K562 (cell line): ENCODE results near the gene SNX27. TPM values are rescaled to one million over a fixed set of nuclear protein-coding genes. Genes with fewer than 3 reads are reported as not detected.

Source experiments
- IFI16 ChIP-seq: fragments of 250-450 bp; sonication (Bioruptor Pico); IDR thresholded peaks from 2 replicates; pipeline ENCODE4 v2.1.2; 2022; ENCODE audit warnings: mild to moderate bottlenecking, inconsistent platforms
- MCM2 ChIP-seq: fragments of 450-650 bp; IDR thresholded peaks from 2 replicates; pipeline ENCODE4 v1.6.1; 2017; ENCODE audit warnings: low read depth, mild to moderate bottlenecking
- MLLT1 ChIP-seq, 2 experiments: fragments of 450-650 bp; IDR thresholded peaks; 2 replicates each; pipeline ENCODE4 v1.6.1; 2016
- POU5F1 ChIP-seq: fragments of 150-350 bp; IDR thresholded peaks from 2 replicates; pipeline ENCODE4 v1.6.1; 2014; ENCODE audit warnings: borderline replicate concordance, low read length, low read depth, mild to moderate bottlenecking; ENCODE audit not compliant: partially characterized antibody
- RB1 ChIP-seq: fragments of 450-650 bp; IDR thresholded peaks from 2 replicates; pipeline ENCODE4 v1.6.1; 2017; ENCODE audit warnings: low read depth, mild to moderate bottlenecking
- ZBTB12 ChIP-seq: fragments of 250-450 bp; sonication (Bioruptor Pico); IDR thresholded peaks from 2 replicates; pipeline ENCODE4 v1.4.0; 2020
- ZNF253 ChIP-seq: fragments of 250-450 bp; sonication (Bioruptor Pico); conservative IDR thresholded peaks from 2 replicates; pipeline ENCODE4 v1.6.1; 2021; ENCODE audit warnings: mild to moderate bottlenecking
- ZNF518B ChIP-seq: fragments of 250-450 bp; sonication (Bioruptor Pico); IDR thresholded peaks from 2 replicates; pipeline ENCODE4 v1.5.0; 2021; ENCODE audit warnings: mild to moderate bottlenecking, moderate library complexity
- polyA plus RNA-seq, 8 experiments: library from polyadenylated mRNA; depleted of rRNA in 4 of 8; stranded (reverse) in 5 of 8; unstranded in 3 of 8; fragments of >200 nt; fragmentation: Nextera tagmentation in 2 of 8; fragmentation: Illumina TruSeq in 1 of 8; extraction: Ambion mirVana in 2 of 8; extraction: Trizol in 1 of 8; gene quantifications; 2 replicates each; pipeline versions ENCODE4 v1.2.1 to v1.2.3, GENCODE V29; 2011 to 2014; ENCODE audit warnings: inconsistent platforms in 1 of 8, missing spikeins in 1 of 8
- total RNA-seq, 7 experiments: library from RNA; depleted of rRNA in 6 of 7; stranded (reverse); fragments of >200 nt in 6 of 7; fragmentation: Illumina TruSeq in 2 of 7; extraction: Trizol in 2 of 7; gene quantifications; 2 replicates each; pipeline versions ENCODE4 v1.2.1 to v1.2.3, GENCODE V29; 2011 to 2021; ENCODE audit warnings: low replicate concordance in 1 of 7

The SNX27 gene
- total and polyA plus RNA-seq, 9 of the 15 experiments (the other 6 are each of a cell fraction or from before 2014, with no cell fraction given): 4.5 to 18.7 (median 10.1) TPM

GRCh38 chr1:151581451-151581850 lies 30.4 kb upstream of the SNX27 start (continued):
- TF ChIP-seq ZNF518B (CRISPR knock-in tag): no peak
- no peak for TF ChIP-seq IFI16 (CRISPR knock-in tag)
- TF ChIP-seq ZNF253: no peak
- no peak for TF ChIP-seq POU5F1
- TF ChIP-seq RB1: no peak
- TF ChIP-seq ZBTB12 (CRISPR knock-in tag): no peak
- no peak for TF ChIP-seq MLLT1 (IDR thresholded peaks at IDR 0.05)
- no peak for TF ChIP-seq MCM2
